Sigmoid colon (tissue), 4 donors: ENCODE results near the gene RIMBP2.

Experiments used
- CTCF ChIP-seq, 4 experiments: fragments of 450-650 bp in 3 of 4; fragments of 200-600 bp in 1 of 4; IDR thresholded peaks; one replicate each; pipeline ENCODE4 v1.5.1; 2016 to 2019; ENCODE audit warnings: antibody characterized with exemption in 4 of 4, mild to moderate bottlenecking in 3 of 4, moderate library complexity in 2 of 4
- EP300 ChIP-seq, 4 donors: sonication (generic); formaldehyde crosslinking; IDR thresholded peaks; one replicate each; pipeline ENCODE4 v1.6.1; 2017; ENCODE audit warnings: antibody characterized with exemption in 4 of 4
- POLR2A ChIP-seq, 2 donors: fragments of 450-650 bp; IDR thresholded peaks; one replicate each; pipeline ENCODE4 v1.6.1; 2016; ENCODE audit warnings: antibody characterized with exemption in 2 of 2, mild to moderate bottlenecking in 2 of 2, moderate library complexity in 2 of 2
- POLR2AphosphoS5 ChIP-seq, 4 donors: sonication (generic); formaldehyde crosslinking; IDR thresholded peaks; one replicate each; pipeline ENCODE4 v1.6.1; 2017; ENCODE audit warnings: antibody characterized with exemption in 4 of 4

DNA sequence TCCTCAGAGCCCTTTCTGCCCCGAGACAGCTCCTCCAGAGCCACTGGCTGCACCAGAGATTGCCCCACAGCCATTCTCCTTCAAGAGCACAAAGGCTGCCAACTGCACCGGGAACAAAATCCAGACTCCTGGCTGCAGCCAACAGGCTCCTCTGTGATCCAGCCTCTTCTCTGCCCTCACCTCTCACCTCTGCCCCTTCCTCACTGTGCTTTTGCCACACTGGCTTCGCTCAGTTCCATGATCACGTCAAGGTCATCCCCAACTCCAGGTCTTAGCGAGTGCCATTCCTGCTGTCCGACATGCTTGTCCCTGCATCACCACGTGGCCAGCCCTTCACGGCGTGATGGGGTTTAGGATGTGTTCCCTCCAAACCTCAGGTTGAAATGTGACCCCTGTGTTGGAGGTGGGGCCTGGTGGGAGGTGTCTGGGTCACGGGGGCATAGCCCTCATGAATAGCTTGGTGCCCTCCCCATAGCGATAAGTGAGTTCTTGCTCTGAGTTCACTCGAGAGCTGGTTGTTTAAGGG lies 229.1 kb downstream of the RIMBP2 start:
- TF ChIP-seq CTCF (IDR thresholded peaks at IDR 0.05) (no peak), POLR2A (IDR thresholded peaks at IDR 0.05) (no peak), EP300 (IDR thresholded peaks at IDR 0.05) (no peak), POLR2AphosphoS5 (IDR thresholded peaks at IDR 0.05) (no peak)
